Esophagus squamous epithelium (tissue), 4 donors: Measurements from ENCODE around the gene ASH1L.

Experiments
- POLR2A ChIP-seq, 4 donors: fragments of 450-650 bp; IDR thresholded peaks; one replicate each; pipeline ENCODE4 v1.6.1; 2017; ENCODE audit warnings: antibody characterized with exemption in 4 of 4, mild to moderate bottlenecking in 4 of 4, moderate library complexity in 3 of 4
- TF ChIP-seq, protein P1 (sequence below), 6 experiments: fragments of 450-650 bp in 4 of 6; fragments of 200-600 bp in 2 of 6; sonication (generic) in 2 of 6; IDR thresholded peaks; one replicate each; pipeline ENCODE4 v1.5.1; 2016 to 2019; ENCODE audit warnings: antibody characterized with exemption in 6 of 6, mild to moderate bottlenecking in 4 of 6, moderate library complexity in 4 of 6

DNA sequence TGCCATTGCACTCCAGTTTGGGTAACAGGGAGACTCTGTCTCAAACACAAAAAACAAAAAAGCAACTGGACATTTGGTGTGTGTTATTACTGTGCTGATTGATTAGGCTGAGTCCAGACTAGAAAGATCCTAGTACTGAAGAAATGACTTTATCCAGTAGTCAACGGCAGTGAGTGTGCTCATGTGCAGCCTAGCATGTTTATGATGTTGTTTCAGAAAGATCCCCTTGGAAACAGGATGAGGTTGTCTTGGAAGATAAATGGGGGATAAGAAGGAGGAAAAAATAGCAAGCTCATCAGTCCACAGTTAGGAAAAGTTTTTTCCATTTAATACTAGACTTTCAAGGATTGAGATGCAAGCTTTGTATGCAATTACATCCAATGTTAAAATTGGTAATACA, 227.6 kb downstream of the ASH1L start:
- TF ChIP-seq, protein P1, sequence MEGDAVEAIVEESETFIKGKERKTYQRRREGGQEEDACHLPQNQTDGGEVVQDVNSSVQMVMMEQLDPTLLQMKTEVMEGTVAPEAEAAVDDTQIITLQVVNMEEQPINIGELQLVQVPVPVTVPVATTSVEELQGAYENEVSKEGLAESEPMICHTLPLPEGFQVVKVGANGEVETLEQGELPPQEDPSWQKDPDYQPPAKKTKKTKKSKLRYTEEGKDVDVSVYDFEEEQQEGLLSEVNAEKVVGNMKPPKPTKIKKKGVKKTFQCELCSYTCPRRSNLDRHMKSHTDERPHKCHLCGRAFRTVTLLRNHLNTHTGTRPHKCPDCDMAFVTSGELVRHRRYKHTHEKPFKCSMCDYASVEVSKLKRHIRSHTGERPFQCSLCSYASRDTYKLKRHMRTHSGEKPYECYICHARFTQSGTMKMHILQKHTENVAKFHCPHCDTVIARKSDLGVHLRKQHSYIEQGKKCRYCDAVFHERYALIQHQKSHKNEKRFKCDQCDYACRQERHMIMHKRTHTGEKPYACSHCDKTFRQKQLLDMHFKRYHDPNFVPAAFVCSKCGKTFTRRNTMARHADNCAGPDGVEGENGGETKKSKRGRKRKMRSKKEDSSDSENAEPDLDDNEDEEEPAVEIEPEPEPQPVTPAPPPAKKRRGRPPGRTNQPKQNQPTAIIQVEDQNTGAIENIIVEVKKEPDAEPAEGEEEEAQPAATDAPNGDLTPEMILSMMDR (IDR thresholded peaks at IDR 0.05) = no peak
- TF ChIP-seq POLR2A (IDR thresholded peaks at IDR 0.05) = no peak
